BE2C (cell line): ENCODE data around the gene ESAM.

Source experiments
- DNase-seq: peaks from one replicate; pipeline ENCODE4 v3.0.0-alpha.2; 2020
- H3K27me3 ChIP-seq: fragments of 250-450 bp; sonication (Bioruptor Pico); 2 replicates; pipeline ENCODE4 v1.5.1; 2020; ENCODE audit warnings: mild to moderate bottlenecking
- H3K36me3 ChIP-seq: fragments of 250-450 bp; sonication (Bioruptor Pico); 2 replicates; pipeline ENCODE4 v1.5.1; 2020; ENCODE audit warnings: mild to moderate bottlenecking
- H3K4me1 ChIP-seq: fragments of 250-450 bp; sonication (Bioruptor Pico); 2 replicates; pipeline ENCODE4 v1.5.1; 2020
- H3K4me3 ChIP-seq: 2 replicates; pipeline ENCODE4 v1.5.1; 2011; ENCODE audit warnings: low read depth, low read length
- H3K9me3 ChIP-seq: fragments of 250-450 bp; sonication (Bioruptor Pico); 2 replicates; pipeline ENCODE4 v1.5.1; 2020
- CTCF ChIP-seq: IDR thresholded peaks from 2 replicates; pipeline ENCODE4 v1.5.1; 2012; ENCODE audit warnings: mild to moderate bottlenecking, low read depth, low read length

ESAM gene

GRCh38 chr11:124796312-124796711 lies 34.2 kb upstream of the ESAM start:
- H3K36me3 ChIP-seq = no peaks in the 10 kb centered on the region
- no peaks in the 10 kb centered on the region for H3K9me3 ChIP-seq
- no peak for TF ChIP-seq CTCF
- H3K27me3 ChIP-seq = no peaks in the 10 kb centered on the region
- no peaks in the 10 kb centered on the region for H3K4me1 ChIP-seq
- no peak for DNase-seq
- H3K4me3 ChIP-seq = no peak overlapping the region

- Histone ChIP-seq H3K9me3 (no peaks in the 10 kb centered on the region), H3K27me3 (no peaks in the 10 kb centered on the region), H3K36me3 (no peaks in the 10 kb centered on the region), H3K4me1 (no peaks in the 10 kb centered on the region), H3K4me3 (no peak overlapping the region)
- TF ChIP-seq CTCF = peak; percentile 84
- DNase-seq = peak; percentile 22
These were observed 31.6 kb upstream of the ESAM start for GRCh38 chr11:124793466-124794278.

GRCh38 chr11:124791626-124792341 lies 29.7 kb upstream of the ESAM start:
- Histone ChIP-seq H3K9me3 (no peaks in the 10 kb centered on the region), H3K4me1 (no peaks in the 10 kb centered on the region), H3K36me3 (no peaks in the 10 kb centered on the region), H3K4me3 (no peak overlapping the region), H3K27me3 (no peaks in the 10 kb centered on the region)
- TF ChIP-seq CTCF = no peak
- DNase-seq = no peak

DNA sequence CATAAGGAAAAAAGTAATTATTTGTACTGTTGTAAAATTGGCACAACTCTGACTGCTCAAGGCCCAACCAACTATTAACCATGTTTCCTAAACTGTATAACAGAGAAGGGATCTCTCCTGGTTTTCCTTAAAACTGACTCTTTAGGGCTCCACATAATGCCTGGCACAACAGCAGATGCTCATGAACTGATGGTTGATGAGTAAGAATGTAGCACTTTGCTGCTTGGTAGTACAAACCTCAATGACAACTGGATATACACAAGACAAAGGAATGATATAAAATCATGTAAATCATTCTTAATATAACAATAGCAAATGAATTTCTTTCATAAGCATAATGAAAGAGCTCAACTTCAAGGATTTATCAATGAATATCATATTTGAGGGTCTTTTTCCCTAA lies 26.4 kb upstream of the ESAM start:
- Histone ChIP-seq H3K36me3 (no peaks in the 10 kb centered on the region), H3K4me3 (no peak overlapping the region), H3K9me3 (no peaks in the 10 kb centered on the region), H3K4me1 (no peaks in the 10 kb centered on the region), H3K27me3 (no peaks in the 10 kb centered on the region)
- DNase-seq = no peak
- no peak for TF ChIP-seq CTCF

DNA sequence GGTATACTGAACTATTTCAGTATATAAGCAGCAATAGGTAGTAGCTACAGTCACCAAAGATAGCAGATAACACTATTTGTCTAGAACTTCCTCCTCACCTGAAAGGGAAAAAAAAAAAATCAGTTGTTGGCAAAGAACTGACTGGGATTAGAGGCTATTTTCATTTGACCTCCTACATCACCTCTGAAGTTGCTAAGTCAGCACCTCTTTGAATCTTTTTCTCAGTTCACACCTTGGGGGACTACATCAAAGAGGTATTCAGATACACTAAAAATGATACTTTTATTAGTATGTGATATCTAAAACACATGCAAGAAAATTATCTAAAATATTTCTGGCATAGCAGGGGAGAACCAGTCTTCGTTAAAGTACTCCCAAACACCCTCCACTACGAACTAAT lies 22.0 kb upstream of the ESAM start:
- no peak overlapping the region for H3K4me3 ChIP-seq
- TF ChIP-seq CTCF = no peak
- H3K9me3 ChIP-seq = no peaks in the 10 kb centered on the region
- no peaks in the 10 kb centered on the region for H3K4me1 ChIP-seq
- no peaks in the 10 kb centered on the region for H3K36me3 ChIP-seq
- no peak for DNase-seq
- H3K27me3 ChIP-seq = no peaks in the 10 kb centered on the region

GRCh38 chr11:124783002-124783401 lies 20.9 kb upstream of the ESAM start:
- H3K9me3 ChIP-seq = no peaks in the 10 kb centered on the region
- H3K36me3 ChIP-seq = no peaks in the 10 kb centered on the region
- H3K27me3 ChIP-seq = no peaks in the 10 kb centered on the region
- H3K4me3 ChIP-seq = no peak overlapping the region
- TF ChIP-seq CTCF = no peak
- DNase-seq = no peak
- H3K4me1 ChIP-seq = no peaks in the 10 kb centered on the region
